ENCODE measurements around the gene APOBEC3B. TPM values are rescaled to one million over a fixed set of nuclear protein-coding genes. Genes with fewer than 3 reads are reported as not detected.

The APOBEC3B gene
- polyA plus RNA-seq, 1 donor (not counting 4 experiments of a cell fraction or from before 2014, with no cell fraction given): 3.4 TPM

DNA sequence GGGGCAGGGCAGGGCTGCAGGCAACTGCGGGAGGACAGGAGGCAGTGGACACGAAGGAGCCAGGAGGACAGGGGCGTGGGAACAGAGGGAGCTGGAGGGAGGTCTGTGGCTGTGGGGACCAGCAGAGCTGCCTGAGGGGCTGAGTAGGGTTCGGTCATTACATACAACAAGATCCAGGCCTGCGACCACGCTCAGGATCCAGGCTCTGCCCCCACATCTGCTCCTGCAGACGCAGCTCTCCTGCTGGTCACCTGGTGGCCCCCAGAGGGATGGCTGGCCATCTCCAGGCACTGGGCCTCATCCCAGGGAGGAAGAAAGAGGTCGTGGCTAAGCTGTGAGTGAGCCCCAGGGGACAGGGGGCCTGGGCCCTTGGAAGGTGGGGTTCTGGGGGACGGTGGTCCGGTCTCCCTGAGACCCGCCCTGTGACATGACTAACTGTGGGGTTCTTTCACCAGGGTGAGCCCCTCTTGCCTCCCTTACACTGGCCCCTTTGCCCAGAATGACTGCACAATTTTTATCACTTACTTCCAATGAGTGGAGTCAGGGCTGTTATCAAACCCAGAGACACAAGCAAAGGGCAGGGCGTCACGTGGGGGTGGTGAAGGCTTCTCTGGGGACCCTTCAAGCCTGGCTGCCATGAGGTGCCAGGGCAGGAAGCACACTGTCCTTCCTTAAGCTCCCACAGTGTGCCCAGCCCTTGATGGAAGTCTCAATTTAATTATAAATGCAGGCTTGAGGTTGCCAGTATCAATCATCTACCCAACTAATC lies 31.4 kb upstream of the APOBEC3B start:
- no peak overlapping the region for H3K9ac ChIP-seq (ENCODE audit: control insufficient read depth, extremely low read depth, insufficient read depth, low read length)
- no peaks in the 10 kb centered on the region for H3K9me1 ChIP-seq (ENCODE audit: control insufficient read depth, extremely low read depth, insufficient read depth, low read length)
- no peaks in the 10 kb centered on the region for H3K79me2 ChIP-seq (ENCODE audit: control insufficient read depth, insufficient read depth, low read length)
- dilution Hi-C loops (cut with MboI; ENCODE audit: extremely low pct_ligation_motif_present, low sequenced_read_pairs): no loop called here
- no peaks in the 10 kb centered on the region for H4K20me1 ChIP-seq (ENCODE audit: control insufficient read depth, extremely low read depth, insufficient read depth, low read length)
- TF ChIP-seq, protein P1, sequence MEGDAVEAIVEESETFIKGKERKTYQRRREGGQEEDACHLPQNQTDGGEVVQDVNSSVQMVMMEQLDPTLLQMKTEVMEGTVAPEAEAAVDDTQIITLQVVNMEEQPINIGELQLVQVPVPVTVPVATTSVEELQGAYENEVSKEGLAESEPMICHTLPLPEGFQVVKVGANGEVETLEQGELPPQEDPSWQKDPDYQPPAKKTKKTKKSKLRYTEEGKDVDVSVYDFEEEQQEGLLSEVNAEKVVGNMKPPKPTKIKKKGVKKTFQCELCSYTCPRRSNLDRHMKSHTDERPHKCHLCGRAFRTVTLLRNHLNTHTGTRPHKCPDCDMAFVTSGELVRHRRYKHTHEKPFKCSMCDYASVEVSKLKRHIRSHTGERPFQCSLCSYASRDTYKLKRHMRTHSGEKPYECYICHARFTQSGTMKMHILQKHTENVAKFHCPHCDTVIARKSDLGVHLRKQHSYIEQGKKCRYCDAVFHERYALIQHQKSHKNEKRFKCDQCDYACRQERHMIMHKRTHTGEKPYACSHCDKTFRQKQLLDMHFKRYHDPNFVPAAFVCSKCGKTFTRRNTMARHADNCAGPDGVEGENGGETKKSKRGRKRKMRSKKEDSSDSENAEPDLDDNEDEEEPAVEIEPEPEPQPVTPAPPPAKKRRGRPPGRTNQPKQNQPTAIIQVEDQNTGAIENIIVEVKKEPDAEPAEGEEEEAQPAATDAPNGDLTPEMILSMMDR (optimal IDR thresholded peaks at IDR 0.05 in 1 of 3, IDR thresholded peaks at IDR 0.05 in 1 of 3, conservative IDR thresholded peaks at IDR 0.05 in 1 of 3; ENCODE audit: extremely low read depth in 1 of 3, insufficient read depth in 2 of 3, low read length in 3 of 3): no peak
- TF ChIP-seq EZH2 (IDR thresholded peaks at IDR 0.05; ENCODE audit: low read length): no peak
- DNase-seq (ENCODE audit: low read depth, low spot score) (no peak), FAIRE-seq (no peak)
- no peak overlapping the region for H2AFZ ChIP-seq (ENCODE audit: control insufficient read depth, low read length)
- H3K4me3 ChIP-seq (ENCODE audit: control insufficient read depth in 2 of 3, extremely low read depth in 1 of 3, insufficient read depth in 2 of 3, low read depth in 1 of 3, low read length in 3 of 3): no peak overlapping the region
- peaks cover 39% of the 10 kb centered on the region for H3K27me3 ChIP-seq (ENCODE audit: control insufficient read depth, extremely low read depth, insufficient read depth, low read length)
- H3K4me2 ChIP-seq (ENCODE audit: control insufficient read depth, extremely low read depth, insufficient read depth, low read depth, low read length): no peak overlapping the region
- H3K27ac ChIP-seq (ENCODE audit: control insufficient read depth, insufficient read depth, low read length): no peak overlapping the region
- no peaks in the 10 kb centered on the region for H3K36me3 ChIP-seq (ENCODE audit: control insufficient read depth in 2 of 2, extremely low read depth in 1 of 2, insufficient read depth in 2 of 2, low read length in 2 of 2)
- no peaks in the 10 kb centered on the region for H3K4me1 ChIP-seq (ENCODE audit: control insufficient read depth, extremely low read depth, insufficient read depth, low read length)
- no peaks in the 10 kb centered on the region for H3K9me3 ChIP-seq (ENCODE audit: control insufficient read depth, low read depth, low read length)

- TF ChIP-seq EZH2 (IDR thresholded peaks at IDR 0.05; ENCODE audit: low read length): no peak
- TF ChIP-seq, protein P1 (optimal IDR thresholded peaks at IDR 0.05 in 1 of 3, IDR thresholded peaks at IDR 0.05 in 1 of 3, conservative IDR thresholded peaks at IDR 0.05 in 1 of 3; ENCODE audit: extremely low read depth in 1 of 3, insufficient read depth in 2 of 3, low read length in 3 of 3): no peak
- dilution Hi-C loops (cut with MboI; ENCODE audit: extremely low pct_ligation_motif_present, low sequenced_read_pairs): no loop called here
Observed at GRCh38 chr22:38951734-38952133, 30.4 kb upstream of the APOBEC3B start.

More at GRCh38 chr22:38951734-38952133, 30.4 kb upstream of the APOBEC3B start:
- no peak overlapping the region for H2AFZ ChIP-seq (ENCODE audit: control insufficient read depth, low read length)
- H3K9me1 ChIP-seq (ENCODE audit: control insufficient read depth, extremely low read depth, insufficient read depth, low read length): no peaks in the 10 kb centered on the region
- no peaks in the 10 kb centered on the region for H3K4me1 ChIP-seq (ENCODE audit: control insufficient read depth, extremely low read depth, insufficient read depth, low read length)
- H3K27me3 ChIP-seq (ENCODE audit: control insufficient read depth, extremely low read depth, insufficient read depth, low read length): peaks cover 39% of the 10 kb centered on the region
- DNase-seq (ENCODE audit: low read depth, low spot score) (no peak), FAIRE-seq (no peak)
- no peak overlapping the region for H3K4me2 ChIP-seq (ENCODE audit: control insufficient read depth, extremely low read depth, insufficient read depth, low read depth, low read length)
- no peaks in the 10 kb centered on the region for H3K79me2 ChIP-seq (ENCODE audit: control insufficient read depth, insufficient read depth, low read length)
- H3K27ac ChIP-seq (ENCODE audit: control insufficient read depth, insufficient read depth, low read length): no peak overlapping the region
- H3K36me3 ChIP-seq (ENCODE audit: control insufficient read depth in 2 of 2, extremely low read depth in 1 of 2, insufficient read depth in 2 of 2, low read length in 2 of 2): no peaks in the 10 kb centered on the region
- H3K4me3 ChIP-seq (ENCODE audit: control insufficient read depth in 2 of 3, extremely low read depth in 1 of 3, insufficient read depth in 2 of 3, low read depth in 1 of 3, low read length in 3 of 3): no peak overlapping the region
- H4K20me1 ChIP-seq (ENCODE audit: control insufficient read depth, extremely low read depth, insufficient read depth, low read length): no peaks in the 10 kb centered on the region
- no peak overlapping the region for H3K9ac ChIP-seq (ENCODE audit: control insufficient read depth, extremely low read depth, insufficient read depth, low read length)
- H3K9me3 ChIP-seq (ENCODE audit: control insufficient read depth, low read depth, low read length): no peaks in the 10 kb centered on the region

All from keratinocyte (primary cell).